Tibial nerve (tissue), 3 donors: ENCODE results near the gene GALNT8.
"Not testable (repeated sequence)": the region's sequence is repeated elsewhere in the genome, so short reads cannot be mapped to it uniquely, and the experiment has no call there.

ENCODE experiments used
- POLR2A ChIP-seq, 2 donors: fragments of 450-650 bp; IDR thresholded peaks; one replicate each; pipeline ENCODE4 v1.6.1; 2017; ENCODE audit warnings: antibody characterized with exemption in 2 of 2, mild to moderate bottlenecking in 2 of 2, moderate library complexity in 2 of 2
- TF ChIP-seq, protein P1 (sequence below), 5 experiments: fragments of 200-600 bp in 3 of 5; fragments of 450-650 bp in 2 of 5; sonication (generic) in 3 of 5; IDR thresholded peaks; one replicate each; pipeline ENCODE4 v1.5.1; 2016 to 2019; ENCODE audit warnings: antibody characterized with exemption in 5 of 5, mild to moderate bottlenecking in 3 of 5, moderate library complexity in 2 of 5

DNA sequence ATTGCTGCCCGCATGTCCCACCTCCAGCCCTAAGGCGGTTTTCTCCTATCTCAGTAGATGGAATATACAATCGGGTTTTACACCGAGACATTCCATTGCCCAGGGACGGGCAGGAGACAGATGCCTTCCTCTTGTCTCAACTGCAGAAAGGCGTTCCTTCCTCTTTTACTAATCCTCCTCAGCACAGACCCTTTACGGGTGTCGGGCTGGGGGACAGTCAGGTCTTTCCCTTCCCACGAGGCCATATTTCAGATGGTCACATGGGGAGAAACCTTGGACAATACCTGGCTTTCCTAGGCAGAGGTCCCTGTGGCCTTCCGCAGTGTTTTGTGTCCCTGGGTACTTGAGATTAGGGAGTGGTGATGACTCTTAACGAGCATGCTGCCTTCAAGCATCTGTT lies 1.4 kb downstream of the GALNT8 start:
- TF ChIP-seq, protein P1, sequence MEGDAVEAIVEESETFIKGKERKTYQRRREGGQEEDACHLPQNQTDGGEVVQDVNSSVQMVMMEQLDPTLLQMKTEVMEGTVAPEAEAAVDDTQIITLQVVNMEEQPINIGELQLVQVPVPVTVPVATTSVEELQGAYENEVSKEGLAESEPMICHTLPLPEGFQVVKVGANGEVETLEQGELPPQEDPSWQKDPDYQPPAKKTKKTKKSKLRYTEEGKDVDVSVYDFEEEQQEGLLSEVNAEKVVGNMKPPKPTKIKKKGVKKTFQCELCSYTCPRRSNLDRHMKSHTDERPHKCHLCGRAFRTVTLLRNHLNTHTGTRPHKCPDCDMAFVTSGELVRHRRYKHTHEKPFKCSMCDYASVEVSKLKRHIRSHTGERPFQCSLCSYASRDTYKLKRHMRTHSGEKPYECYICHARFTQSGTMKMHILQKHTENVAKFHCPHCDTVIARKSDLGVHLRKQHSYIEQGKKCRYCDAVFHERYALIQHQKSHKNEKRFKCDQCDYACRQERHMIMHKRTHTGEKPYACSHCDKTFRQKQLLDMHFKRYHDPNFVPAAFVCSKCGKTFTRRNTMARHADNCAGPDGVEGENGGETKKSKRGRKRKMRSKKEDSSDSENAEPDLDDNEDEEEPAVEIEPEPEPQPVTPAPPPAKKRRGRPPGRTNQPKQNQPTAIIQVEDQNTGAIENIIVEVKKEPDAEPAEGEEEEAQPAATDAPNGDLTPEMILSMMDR (IDR thresholded peaks at IDR 0.05): not testable (repeated sequence)
- TF ChIP-seq POLR2A (IDR thresholded peaks at IDR 0.05): not testable (repeated sequence)
